GM18867 (cell line): ENCODE measurements around the gene FAM149A.

ENCODE experiments used
- ATAC-seq: cut with Tn5 transposase; IDR thresholded peaks from one replicate; pipeline ENCODE4 v1.9.1; 2021; ENCODE audit warnings: mild to moderate bottlenecking, moderate library complexity; ENCODE audit not compliant: unreplicated experiment

FAM149A gene

GRCh38 chr4:186104890-186105646 is 564 bp downstream of the FAM149A start:
- ATAC-seq, result peak; percentile 29

DNA sequence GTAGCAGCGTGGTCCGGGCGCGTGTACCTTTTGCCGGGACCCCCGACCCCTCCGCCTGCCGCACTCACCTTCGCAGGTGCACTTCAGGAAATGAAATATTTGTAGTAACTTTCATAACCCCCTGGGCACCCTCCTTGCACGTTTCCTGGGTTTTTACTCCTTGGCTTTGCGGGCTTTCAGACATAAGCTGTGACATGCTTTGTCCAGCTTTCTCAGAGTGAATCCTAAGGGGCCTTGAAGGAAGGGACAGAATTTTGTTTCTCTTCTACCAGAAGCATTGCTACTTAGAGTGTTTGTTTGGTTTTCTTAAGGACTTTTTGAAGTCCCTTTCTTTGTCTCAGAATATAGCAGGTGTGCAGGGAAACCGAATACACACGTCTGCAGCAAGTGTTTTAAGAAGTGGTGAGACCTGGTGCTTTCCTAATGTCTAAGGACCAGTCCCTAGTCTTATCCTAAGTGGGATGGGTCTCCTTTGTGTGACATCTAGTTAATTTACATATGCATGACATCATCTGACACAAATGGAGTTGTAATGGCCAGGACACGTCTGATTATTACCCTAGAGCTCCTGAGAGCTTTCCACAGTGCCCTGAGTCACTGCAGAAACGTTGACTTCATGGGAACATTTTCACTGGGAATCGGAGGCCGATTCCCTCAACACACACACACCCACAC is 1.3 kb downstream of the FAM149A start:
- no peak for ATAC-seq

DNA sequence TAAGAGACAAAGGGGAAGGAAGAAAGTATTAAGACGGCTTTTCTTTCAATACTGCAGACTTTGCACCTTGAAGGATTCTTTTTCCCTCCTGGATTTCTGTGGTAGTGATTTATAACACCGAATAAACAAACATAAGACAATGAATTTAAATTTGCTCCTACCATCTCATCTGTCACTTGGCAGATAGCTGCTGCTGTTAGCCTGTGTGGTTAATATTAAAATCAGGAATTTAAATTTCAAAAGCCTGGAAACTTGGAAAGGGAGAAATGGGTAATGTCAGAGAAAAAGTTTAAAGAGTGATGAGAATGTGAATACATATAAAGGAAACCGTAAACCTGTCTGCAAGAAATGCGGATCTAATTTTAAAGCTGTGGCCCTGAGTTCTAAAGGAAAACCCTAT is 3.4 kb downstream of the FAM149A start:
- ATAC-seq, result no peak

DNA sequence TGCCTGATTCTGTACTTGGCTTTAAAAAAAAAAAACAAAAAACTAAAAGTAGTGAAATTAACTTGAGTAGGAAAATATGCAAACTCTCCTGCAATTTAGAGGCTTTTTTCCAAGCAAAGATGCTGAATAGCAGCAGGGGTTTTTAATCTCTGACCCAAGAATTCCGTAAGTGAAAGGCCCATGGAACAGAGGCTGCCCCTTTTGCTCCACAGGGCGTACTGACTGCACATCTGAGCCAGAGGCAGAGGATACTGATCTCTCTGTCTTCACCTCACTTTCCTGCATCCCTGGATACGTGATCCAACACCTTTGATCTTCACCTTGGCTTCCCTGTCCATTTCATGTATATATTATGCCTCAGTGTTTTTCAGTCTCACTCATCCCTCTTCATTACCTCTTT is 3.9 kb downstream of the FAM149A start:
- no peak for ATAC-seq

GRCh38 chr4:186109245-186109644 is 4.7 kb downstream of the FAM149A start:
- no peak for ATAC-seq

GRCh38 chr4:186116697-186117096 is 12.2 kb downstream of the FAM149A start:
- no peak for ATAC-seq

- no peak for ATAC-seq
Measured at GRCh38 chr4:186118582-186118981, 14.1 kb downstream of the FAM149A start.

- ATAC-seq, result no peak
Measured at GRCh38 chr4:186121057-186121456, 16.6 kb downstream of the FAM149A start.

GRCh38 chr4:186128842-186129241 is 24.3 kb downstream of the FAM149A start:
- ATAC-seq, result no peak

- ATAC-seq, result no peak
Measured at GRCh38 chr4:186131935-186132334, 27.4 kb downstream of the FAM149A start.

DNA sequence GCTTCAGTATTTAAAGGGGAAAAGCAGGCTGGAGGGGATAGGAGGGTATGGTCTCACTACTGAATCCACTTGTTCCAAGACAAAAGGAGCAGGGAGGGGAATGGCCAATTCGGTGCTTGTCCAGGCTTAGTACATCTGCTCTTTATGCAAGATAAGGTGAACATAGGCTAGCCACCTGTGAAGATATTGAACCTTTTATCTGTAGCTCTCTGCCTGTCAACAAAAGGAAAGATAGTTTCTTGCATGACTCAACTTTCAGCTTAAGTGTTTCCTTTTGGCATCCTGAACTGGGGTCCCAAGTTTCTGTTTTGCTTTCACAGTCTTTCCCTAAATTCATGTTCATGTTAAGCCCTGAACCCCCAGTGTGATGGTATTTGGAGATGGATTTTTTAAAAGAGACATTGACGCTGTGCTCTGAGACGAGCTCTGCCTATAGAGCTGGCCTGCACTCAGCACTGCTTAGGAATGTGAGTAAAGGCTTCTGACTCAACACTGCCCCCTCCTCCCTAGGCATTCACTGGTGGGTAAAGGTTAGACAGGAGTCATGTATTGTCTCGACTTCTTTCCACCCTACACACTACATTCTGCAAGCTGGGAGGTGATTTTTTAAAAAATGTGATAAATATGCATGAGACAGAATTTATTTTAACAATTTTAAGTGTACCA is 28.2 kb downstream of the FAM149A start:
- no peak for ATAC-seq

DNA sequence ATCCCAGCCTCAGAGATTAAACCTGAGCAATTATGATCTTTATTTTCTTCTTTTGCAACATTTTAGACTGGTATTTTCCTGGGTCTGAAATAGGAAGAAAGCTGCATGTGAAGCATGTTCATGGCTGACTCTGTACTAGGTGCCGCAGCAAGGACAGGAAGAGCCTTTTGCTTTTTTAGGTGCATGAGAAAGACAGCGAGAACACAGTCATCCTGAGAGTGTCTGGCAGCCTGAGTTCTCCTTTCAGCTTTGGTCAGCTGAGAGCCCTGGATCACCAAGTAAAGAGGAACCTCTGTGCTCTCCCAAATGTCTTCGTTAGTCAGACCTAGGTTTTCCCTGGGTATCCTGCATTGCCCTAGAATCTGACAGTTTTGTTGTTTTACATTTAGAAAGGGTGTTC is 29.8 kb downstream of the FAM149A start:
- peak; percentile 99 for ATAC-seq

GRCh38 chr4:186134861-186135260 is 30.4 kb downstream of the FAM149A start:
- no peak for ATAC-seq

DNA sequence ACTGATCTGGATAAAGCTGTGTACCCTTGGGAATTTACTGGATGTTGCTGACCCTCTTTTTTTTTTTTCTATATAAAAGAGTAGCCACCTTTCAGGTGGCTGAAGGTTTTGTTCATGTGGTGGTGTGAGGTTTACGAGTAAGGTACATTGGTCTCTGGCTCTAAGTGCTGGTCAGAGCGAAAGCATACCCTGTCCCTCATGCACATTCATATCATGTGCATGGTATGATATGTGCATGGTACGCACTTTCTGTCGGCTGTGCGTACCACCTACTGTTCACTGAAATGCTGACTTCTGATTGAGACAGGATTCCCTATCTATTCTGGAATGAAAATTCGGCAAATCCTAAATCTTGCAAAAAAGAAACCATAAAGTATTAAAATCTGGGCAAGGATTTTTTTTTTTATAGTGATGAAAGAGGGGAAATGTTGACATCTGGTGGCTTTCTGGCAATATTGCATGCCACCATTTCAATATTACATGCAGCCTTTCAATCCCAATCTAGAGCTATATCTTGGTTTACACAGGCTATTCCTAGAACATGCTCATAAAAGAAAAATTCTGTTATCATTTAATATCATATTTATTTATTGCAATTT is 32.8 kb downstream of the FAM149A start:
- peak; percentile 46 for ATAC-seq

DNA sequence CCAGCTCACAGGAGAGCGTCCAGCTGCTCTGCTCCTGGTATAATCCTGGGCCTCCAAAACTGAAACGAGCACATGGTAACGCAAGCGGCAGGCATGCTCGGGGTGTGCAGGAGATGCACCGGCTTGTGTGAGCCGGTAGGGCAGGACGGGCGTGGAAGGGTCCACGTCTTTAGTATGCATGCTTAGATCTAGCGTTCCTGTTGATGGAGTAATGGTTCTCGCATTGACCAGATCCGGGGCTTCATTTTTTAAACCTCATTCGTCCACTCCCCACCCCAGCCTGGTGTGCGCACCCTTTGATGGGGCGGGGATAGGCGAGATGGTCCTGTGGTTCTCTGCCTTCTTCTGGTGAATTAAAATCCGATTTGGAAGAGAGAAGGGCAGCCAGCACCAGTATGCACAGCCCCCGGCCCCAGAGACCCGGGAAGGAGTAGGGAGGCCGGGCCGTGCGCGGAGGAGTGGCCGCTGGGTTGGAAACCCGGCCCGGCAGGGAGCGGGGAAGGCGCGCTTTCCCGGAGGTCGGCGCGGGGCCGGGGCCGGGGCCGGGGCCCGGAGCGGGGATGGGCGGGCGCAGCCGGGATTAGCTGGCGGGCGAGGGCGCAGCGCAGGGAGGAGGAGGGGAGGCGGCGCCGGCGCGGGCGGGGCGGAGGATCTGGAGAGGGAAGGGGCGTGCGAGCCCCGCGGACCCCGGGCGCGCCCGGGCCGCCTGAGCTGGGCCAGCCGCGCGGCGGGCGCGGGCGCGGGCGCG is 39.9 kb downstream of the FAM149A start:
- ATAC-seq, result peak; percentile 56

DNA sequence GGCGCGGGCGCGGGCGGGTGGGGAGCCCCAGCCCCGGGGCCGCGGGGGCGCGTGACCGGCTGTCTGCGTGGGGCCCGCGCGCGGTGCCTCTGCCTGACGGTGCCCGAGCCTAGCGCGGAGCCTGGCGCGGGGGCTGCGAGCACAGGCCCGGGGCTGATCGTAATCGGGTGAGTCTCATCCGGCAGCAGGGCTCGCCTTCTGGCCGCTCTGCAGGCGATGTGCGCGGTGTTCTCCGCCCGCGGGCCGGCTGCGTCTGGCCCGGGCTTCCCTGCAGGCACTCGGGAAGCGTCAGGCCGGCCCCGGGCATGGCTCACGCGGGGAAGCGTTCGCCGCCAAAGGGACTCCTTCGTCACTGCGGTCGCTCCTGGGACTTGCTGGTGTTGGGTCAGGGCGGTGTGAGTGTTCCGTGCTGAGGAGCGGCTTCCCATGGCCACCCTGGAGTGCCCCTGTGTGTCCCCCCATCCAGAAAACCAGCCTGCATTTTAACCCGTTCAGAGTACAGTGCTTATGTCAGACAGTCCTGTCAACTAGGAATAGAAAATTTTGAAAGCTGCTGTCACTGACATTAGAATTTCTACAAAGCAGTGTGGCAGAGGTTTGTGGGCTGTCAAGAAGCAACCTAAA is 40.6 kb downstream of the FAM149A start:
- peak; percentile 46 for ATAC-seq

GRCh38 chr4:186146458-186146857 is 42.0 kb downstream of the FAM149A start:
- no peak for ATAC-seq

GRCh38 chr4:186148336-186148975 is 44.0 kb downstream of the FAM149A start:
- no peak for ATAC-seq

DNA sequence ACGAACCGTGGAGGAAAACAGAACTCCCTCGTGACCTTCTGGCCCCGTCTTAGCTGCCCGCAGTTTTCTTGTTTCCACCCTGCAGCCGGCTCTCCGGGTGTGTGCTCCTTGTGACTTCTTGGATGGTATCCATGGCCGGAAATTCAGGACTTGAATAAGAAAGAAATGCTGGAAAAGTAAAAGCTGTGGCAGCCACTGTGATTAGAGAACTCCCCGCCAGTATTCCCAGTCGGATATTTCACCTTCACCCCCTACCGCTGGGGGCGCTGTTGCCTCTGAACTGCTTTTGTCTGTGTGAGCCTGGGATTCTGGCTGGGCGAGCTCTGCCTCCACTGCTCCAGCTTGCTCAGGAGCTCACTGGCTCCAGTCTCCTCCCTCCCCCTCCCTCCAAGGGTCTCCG is 45.4 kb downstream of the FAM149A start:
- no peak for ATAC-seq

GRCh38 chr4:186150926-186151325 is 46.4 kb downstream of the FAM149A start:
- ATAC-seq, result no peak
